Stimulated activated CD8-positive, alpha-beta memory T cell treated with anti-CD3 and anti-CD28 coated beads, Interleukin-7, amount 100 ng/mL, for 48 hours (primary cell): ENCODE measurements around the gene CFAP57.
A peak's percentile ranks its signal among the peaks of the same experiment; 100 is the strongest.
"Not testable (repeated sequence)": the region's sequence is repeated elsewhere in the genome, so short reads cannot be mapped to it uniquely, and the experiment has no call there.

Experiments used
- DNase-seq, 2 donors: peaks; one replicate each; pipeline ENCODE4 v3.0.0-alpha.2; 2020; ENCODE audit warnings: low read depth in 1 of 2; ENCODE audit errors: extremely low read depth in 1 of 2

The CFAP57 gene

DNA sequence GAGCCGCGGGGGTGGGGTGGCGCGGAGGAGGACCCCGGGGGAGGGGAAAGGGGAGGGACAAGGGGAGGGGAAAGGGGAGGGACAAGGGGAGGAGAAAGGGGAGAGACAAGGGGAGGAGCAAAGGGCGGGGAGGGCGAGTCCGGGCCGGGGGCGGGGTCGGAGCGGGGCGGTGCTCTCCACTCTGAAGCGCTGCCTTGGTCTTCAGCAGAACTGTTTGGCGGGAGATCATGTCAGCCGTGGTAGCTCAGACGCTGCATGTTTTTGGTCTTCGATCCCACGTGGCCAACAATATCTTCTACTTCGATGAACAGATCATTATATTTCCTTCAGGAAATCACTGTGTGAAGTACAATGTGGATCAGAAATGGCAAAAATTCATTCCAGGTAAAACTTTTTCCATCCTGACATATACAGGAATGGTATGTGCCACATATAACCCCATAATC, 420 bp downstream of the CFAP57 start:
- peak; percentile 52 to 80 for DNase-seq

- DNase-seq: no peak
Measured at GRCh38 chr1:43174873-43175272, 2.7 kb downstream of the CFAP57 start.

DNA sequence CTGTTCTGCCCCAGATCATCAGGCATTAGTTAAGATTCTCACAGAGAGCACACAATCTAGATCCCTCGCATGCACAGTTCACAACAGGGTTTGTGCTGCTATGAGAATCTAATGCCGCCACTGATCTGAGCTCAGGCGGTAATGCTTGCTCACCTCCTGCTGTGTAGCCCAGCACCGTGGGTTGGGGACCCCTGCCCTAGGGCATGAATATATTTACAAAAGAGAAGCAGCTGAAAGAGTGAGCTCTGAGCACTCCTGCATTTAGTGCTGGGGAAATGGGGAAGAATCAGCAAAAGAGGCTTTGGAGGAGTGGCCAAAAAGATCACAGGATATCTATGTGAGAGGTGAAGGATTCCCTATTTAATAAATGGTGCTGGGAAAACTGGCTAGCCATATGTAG, 5.6 kb downstream of the CFAP57 start:
- no peak for DNase-seq

- no peak for DNase-seq
Measured at GRCh38 chr1:43184388-43184787, 12.3 kb downstream of the CFAP57 start.

GRCh38 chr1:43184995-43185394, 12.9 kb downstream of the CFAP57 start:
- DNase-seq: no peak

DNA sequence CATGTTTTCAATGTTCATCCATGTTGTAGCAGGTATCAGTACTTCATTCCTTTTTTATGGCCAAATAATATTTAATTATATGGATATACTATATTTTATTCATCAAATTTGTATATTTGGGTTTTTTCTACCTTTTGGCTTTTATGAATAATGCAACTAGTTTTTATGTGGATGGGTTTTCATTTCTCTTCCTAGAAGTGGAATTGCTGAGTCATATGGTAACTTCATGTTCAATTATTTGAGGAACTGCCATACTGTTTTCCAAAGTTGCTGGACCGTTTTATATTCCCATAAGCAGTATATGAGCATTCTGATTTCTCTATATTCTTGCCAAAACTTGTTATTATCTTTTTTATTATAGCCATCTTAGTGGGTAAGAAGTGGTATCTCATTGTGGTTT, 16.0 kb downstream of the CFAP57 start:
- no peak for DNase-seq

DNA sequence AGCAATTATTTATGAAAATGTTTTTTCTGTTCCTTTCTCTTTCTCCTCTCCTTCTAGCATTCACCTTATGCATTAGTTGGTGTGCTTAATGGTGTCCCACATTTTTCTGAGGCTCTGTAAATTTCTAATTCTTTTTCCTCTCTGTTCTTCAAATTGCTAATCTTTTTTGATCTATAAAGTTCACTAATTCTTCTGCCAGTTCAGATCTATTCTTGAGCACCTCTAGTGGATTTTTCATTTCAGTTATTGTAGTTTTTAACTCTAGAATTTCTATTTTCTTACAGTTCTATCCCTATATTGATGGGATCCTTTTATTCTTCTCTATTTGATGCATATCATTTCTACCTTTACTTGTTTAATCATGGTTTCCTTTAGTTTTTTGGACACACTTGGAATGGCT, 22.4 kb downstream of the CFAP57 start:
- DNase-seq: no peak

GRCh38 chr1:43197343-43198127, 25.4 kb downstream of the CFAP57 start:
- no peak for DNase-seq

DNA sequence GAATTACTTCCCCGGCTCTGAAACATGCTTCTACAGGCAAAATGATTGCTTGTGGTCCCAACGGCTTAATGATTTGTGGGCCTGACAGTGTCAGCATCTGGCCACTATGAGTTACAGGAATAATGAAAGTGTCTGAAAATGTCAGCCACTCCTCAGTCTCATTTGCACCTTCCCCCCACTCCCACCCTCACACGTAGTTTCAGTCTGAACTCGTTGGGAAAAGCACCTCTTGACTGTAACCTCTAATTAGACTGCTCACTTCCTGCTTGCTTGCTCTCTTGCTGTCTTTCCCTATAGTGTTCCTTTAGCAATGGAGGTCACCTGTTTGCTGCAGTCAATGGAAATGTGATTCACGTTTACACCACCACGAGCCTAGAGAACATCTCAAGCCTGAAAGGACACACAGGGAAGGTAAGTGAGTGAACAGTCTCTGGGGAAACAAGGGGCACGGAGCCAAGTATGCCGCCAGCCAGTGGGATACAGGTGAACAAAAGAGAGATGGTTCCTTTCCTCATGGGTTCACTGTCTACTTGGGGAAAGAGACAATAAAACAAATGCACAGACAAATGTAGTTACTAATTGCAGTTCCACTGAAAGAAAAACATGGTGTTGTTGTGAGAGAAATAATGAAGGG, 27.1 kb downstream of the CFAP57 start:
- DNase-seq: no peak

GRCh38 chr1:43203859-43204258, 31.7 kb downstream of the CFAP57 start:
- DNase-seq: no peak

DNA sequence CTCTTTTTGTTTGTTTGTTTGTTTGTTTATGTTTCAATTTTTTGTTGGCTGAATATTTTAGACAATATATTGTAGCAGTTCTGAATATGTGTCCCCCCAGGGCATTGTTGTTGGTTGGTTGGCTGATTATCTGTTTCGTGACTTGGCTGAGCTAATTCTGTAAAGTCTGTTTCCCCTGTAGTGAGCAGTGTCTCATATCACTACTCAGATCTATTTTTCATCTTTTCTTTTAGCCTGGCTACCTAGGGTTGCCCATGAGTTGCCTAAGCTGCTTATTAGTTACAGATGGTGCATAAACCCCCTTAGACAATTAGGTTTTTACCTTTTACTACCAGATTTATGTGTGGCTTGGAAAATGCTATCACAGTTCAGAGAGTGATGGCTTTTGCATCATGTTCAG, 32.3 kb downstream of the CFAP57 start:
- DNase-seq: no peak

- no peak for DNase-seq
Measured at GRCh38 chr1:43205671-43206070, 33.5 kb downstream of the CFAP57 start.

GRCh38 chr1:43206600-43207228, 34.6 kb downstream of the CFAP57 start:
- no peak for DNase-seq

- DNase-seq: no peak
Measured at GRCh38 chr1:43207229-43207853, 35.2 kb downstream of the CFAP57 start.

GRCh38 chr1:43208277-43208676, 36.1 kb downstream of the CFAP57 start:
- DNase-seq: not testable (repeated sequence)

DNA sequence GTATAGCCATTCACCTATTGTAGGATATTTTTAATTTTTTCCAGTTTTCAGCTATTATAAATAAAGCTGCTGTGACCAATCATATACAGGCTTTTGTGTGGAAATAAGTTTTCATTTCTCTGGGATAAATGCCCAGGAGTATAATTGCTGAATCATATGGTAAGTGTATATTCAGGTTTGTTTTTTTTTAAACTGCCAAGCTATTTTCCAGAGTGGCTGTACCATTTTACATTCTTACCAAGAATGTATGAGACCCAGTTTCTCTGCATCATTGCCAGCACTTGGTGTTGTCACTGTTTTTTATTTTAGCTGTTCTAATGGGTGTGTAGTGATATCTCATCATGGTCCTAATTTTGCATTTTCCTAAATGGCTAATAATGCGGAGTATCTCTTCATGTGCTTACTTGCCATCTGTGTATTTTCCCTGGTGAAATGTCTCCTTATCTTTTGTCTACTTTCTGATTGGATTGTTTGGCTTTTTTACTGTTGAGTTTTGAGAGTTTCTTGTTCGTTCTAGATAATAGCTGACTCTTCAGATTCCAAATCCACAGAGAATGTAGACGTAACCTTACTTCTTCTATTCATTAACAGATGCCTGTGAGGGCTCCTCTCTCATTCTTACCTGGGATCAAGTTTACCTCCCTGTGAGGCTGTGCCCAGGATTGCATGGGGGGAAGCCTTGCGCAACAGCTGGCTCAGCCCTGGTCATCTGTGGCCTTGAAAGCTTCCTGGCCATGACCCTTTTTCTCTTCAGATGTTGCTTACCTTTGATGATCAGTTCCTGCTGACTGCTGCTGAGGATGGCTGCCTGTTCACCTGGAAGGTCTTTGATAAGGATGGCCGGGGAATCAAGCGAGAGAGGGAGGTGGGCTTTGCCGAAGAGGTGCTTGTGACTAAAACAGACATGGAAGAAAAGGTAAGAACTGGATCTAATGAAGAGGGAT, 42.6 kb downstream of the CFAP57 start:
- DNase-seq: no peak

- DNase-seq: no peak
Measured at GRCh38 chr1:43217747-43218146, 45.6 kb downstream of the CFAP57 start.

GRCh38 chr1:43220905-43221778, 49.0 kb downstream of the CFAP57 start:
- no peak for DNase-seq

DNA sequence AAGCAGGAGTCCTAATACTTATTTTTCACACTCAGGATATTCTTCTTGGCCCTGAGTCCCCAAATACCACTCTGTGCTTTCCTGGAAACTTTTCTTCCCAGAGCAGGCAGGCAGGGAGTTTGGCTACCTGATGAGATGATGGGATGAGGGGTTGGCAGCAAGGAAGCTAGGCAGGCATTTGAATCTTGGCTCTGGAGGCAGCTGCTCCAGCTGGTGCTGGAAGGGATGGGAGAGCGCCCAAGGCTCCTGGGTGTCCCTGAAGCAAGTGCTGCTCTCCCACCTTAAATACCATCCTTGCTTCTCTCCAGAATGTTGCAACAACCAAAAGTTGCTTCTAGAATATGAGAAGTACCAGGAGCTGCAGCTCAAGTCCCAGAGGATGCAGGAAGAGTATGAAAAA, 49.7 kb downstream of the CFAP57 start:
- no peak for DNase-seq

- no peak for DNase-seq
Measured at GRCh38 chr1:43222879-43223278, 50.7 kb downstream of the CFAP57 start.
